Activated CD4-positive, alpha-beta T cell treated with anti-CD3 and anti-CD28 coated beads, Interleukin-2, amount 10 ng/mL, durations not matched to agents 7 days and 5 days (primary cell): ENCODE data around the gene SEMA3G. TPM values are rescaled to one million over a fixed set of nuclear protein-coding genes. Genes with fewer than 3 reads are reported as not detected.
A peak's percentile ranks its signal among the peaks of the same experiment; 100 is the strongest.

Experiments
- CTCF ChIA-PET: fragments of 350-600 bp; sonication (Branson Sonifier 250); formaldehyde crosslinking; loops from one replicate; lab custom pipeline; 2021; ENCODE audit warnings: antibody characterized with exemption; lab: Charles Lee
- POLR2A ChIA-PET: fragments of 350-600 bp; sonication (Branson Sonifier 250); formaldehyde crosslinking; loops from one replicate; lab custom pipeline; 2021; ENCODE audit warnings: antibody characterized with exemption; lab: Charles Lee
- DNase-seq: peaks from one replicate; pipeline ENCODE4 v3.0.0-alpha.2; 2020
- H3K27ac Mint-ChIP-seq: one replicate; pipeline ENCODE4 v1.8.0; 2021; ENCODE audit warnings: mild to moderate bottlenecking, moderate library complexity, mixed read lengths
- H3K27me3 Mint-ChIP-seq: one replicate; pipeline ENCODE4 v1.8.0; 2021; ENCODE audit warnings: mixed read lengths
- H3K36me3 Mint-ChIP-seq: one replicate; pipeline ENCODE4 v1.8.0; 2021; ENCODE audit warnings: low read depth, mixed read lengths
- H3K4me1 Mint-ChIP-seq: one replicate; pipeline ENCODE4 v1.8.0; 2021; ENCODE audit warnings: mixed read lengths
- H3K4me3 Mint-ChIP-seq: one replicate; pipeline ENCODE4 v1.8.0; 2021; ENCODE audit warnings: mild to moderate bottlenecking, moderate library complexity, mixed read lengths
- H3K9me3 Mint-ChIP-seq: one replicate; pipeline ENCODE4 v1.8.0; 2021; ENCODE audit warnings: mixed read lengths
- total RNA-seq, 2 experiments: library from RNA; stranded (reverse); gene quantifications; one replicate each; pipeline ENCODE4 v1.2.3, GENCODE V29; 2021

Gene SEMA3G
- total RNA-seq, 2 experiments from 2014 or later: 0.15 TPM; not detected in 1

GRCh38 chr3:52446631-52447511 is 2.0 kb upstream of the SEMA3G start:
- POLR2A ChIA-PET: no interaction called here
- no peak overlapping the region for H3K27ac Mint-ChIP-seq
- H3K9me3 Mint-ChIP-seq: no peaks in the 10 kb centered on the region
- peaks cover 11% of the 10 kb centered on the region for H3K4me1 Mint-ChIP-seq
- peak; percentile 79 for DNase-seq
- no peaks in the 10 kb centered on the region for H3K36me3 Mint-ChIP-seq
- no peaks in the 10 kb centered on the region for H3K27me3 Mint-ChIP-seq
- CTCF ChIA-PET: interaction anchor here (0.6 to 2.5 kb wide), 25 partner anchors 9 to 462 kb away, joined by 3 to 13 read pairs (median 3); no protein-coding TSS in a partner anchor
- H3K4me3 Mint-ChIP-seq: no peak overlapping the region

- Mint-ChIP-seq H3K27ac (no peak overlapping the region), H3K27me3 (no peaks in the 10 kb centered on the region), H3K9me3 (no peaks in the 10 kb centered on the region), H3K36me3 (no peaks in the 10 kb centered on the region), H3K4me3 (no peak overlapping the region), H3K4me1 (peaks cover 11% of the 10 kb centered on the region)
- DNase-seq: no peak
- ChIA-PET POLR2A (no interaction called here), CTCF (interaction anchor here (0.6 to 2.5 kb wide), 18 partner anchors 8 to 353 kb away, joined by 3 to 13 read pairs (median 4); partner anchors contain the start of gene TNNC1)
Observed at GRCh38 chr3:52446042-52446441, 1.1 kb upstream of the SEMA3G start.

- CTCF ChIA-PET: interaction anchor here (0.6 to 1.8 kb wide), 5 partner anchors 11 to 181 kb away, joined by 3 to 6 read pairs (median 4); no protein-coding TSS in a partner anchor
- Mint-ChIP-seq H3K9me3 (no peaks in the 10 kb centered on the region), H3K4me3 (no peak overlapping the region), H3K36me3 (no peaks in the 10 kb centered on the region), H3K27ac (no peak overlapping the region), H3K4me1 (peaks cover 11% of the 10 kb centered on the region), H3K27me3 (no peaks in the 10 kb centered on the region)
- DNase-seq: no peak
- POLR2A ChIA-PET: no interaction called here
Observed at GRCh38 chr3:52443791-52444687, 864 bp downstream of the SEMA3G start.

- CTCF ChIA-PET: interaction anchor here (0.5 to 1.8 kb wide), 6 partner anchors 14 to 182 kb away, joined by 3 to 6 read pairs (median 3); no protein-coding TSS in a partner anchor
- POLR2A ChIA-PET: no interaction called here
Observed at GRCh38 chr3:52443268-52443610, 1.7 kb downstream of the SEMA3G start.

GRCh38 chr3:52442409-52443267 is 2.3 kb downstream of the SEMA3G start:
- ChIA-PET CTCF (interaction anchor here (0.5 to 1.8 kb wide), 4 partner anchors 14 to 103 kb away, joined by 3 to 6 read pairs (median 4); no protein-coding TSS in a partner anchor), POLR2A (no interaction called here)
- H3K27ac Mint-ChIP-seq: no peak overlapping the region
- H3K36me3 Mint-ChIP-seq: no peaks in the 10 kb centered on the region
- H3K27me3 Mint-ChIP-seq: no peaks in the 10 kb centered on the region
- no peaks in the 10 kb centered on the region for H3K9me3 Mint-ChIP-seq
- DNase-seq: no peak
- peaks cover 11% of the 10 kb centered on the region for H3K4me1 Mint-ChIP-seq
- no peak overlapping the region for H3K4me3 Mint-ChIP-seq

More at GRCh38 chr3:52443268-52443610, 1.7 kb downstream of the SEMA3G start:
- Mint-ChIP-seq H3K27ac (peak overlapping the region; percentile 41), H3K9me3 (no peaks in the 10 kb centered on the region), H3K36me3 (no peaks in the 10 kb centered on the region), H3K27me3 (no peaks in the 10 kb centered on the region), H3K4me3 (no peak overlapping the region), H3K4me1 (peaks cover 11% of the 10 kb centered on the region)
- DNase-seq: no peak

- DNase-seq: no peak
- Mint-ChIP-seq H3K9me3 (no peaks in the 10 kb centered on the region), H3K4me1 (peaks cover 7% of the 10 kb centered on the region), H3K27me3 (no peaks in the 10 kb centered on the region), H3K4me3 (no peak overlapping the region), H3K27ac (no peak overlapping the region), H3K36me3 (no peaks in the 10 kb centered on the region)
- ChIA-PET CTCF (interaction anchor here (1.3 kb wide), 1 partner anchor 29 kb away, joined by 3 read pairs; no protein-coding TSS in a partner anchor), POLR2A (no interaction called here)
Observed at GRCh38 chr3:52441772-52442332, 3.1 kb downstream of the SEMA3G start.

- peaks cover 6% of the 10 kb centered on the region for H3K4me1 Mint-ChIP-seq
- ChIA-PET POLR2A (no interaction called here), CTCF (interaction anchor here (0.6 to 1.3 kb wide), 2 partner anchors 29 to 788 kb away, joined by 3 read pairs; no protein-coding TSS in a partner anchor)
- H3K27me3 Mint-ChIP-seq: no peaks in the 10 kb centered on the region
- H3K4me3 Mint-ChIP-seq: no peak overlapping the region
- no peaks in the 10 kb centered on the region for H3K9me3 Mint-ChIP-seq
- H3K36me3 Mint-ChIP-seq: no peaks in the 10 kb centered on the region
- no peak overlapping the region for H3K27ac Mint-ChIP-seq
- no peak for DNase-seq
Observed at GRCh38 chr3:52441091-52441771, 3.7 kb downstream of the SEMA3G start.

GRCh38 chr3:52440671-52441070 is 4.2 kb downstream of the SEMA3G start:
- Mint-ChIP-seq H3K36me3 (no peaks in the 10 kb centered on the region), H3K27me3 (no peaks in the 10 kb centered on the region), H3K27ac (no peak overlapping the region), H3K4me3 (no peak overlapping the region), H3K4me1 (peaks cover 6% of the 10 kb centered on the region), H3K9me3 (no peaks in the 10 kb centered on the region)
- ChIA-PET POLR2A (no interaction called here), CTCF (interaction anchor here (1.3 kb wide), 1 partner anchor 28 kb away, joined by 3 read pairs; no protein-coding TSS in a partner anchor)
- no peak for DNase-seq

- Mint-ChIP-seq H3K4me3 (no peak overlapping the region), H3K27ac (no peak overlapping the region), H3K4me1 (peaks cover 6% of the 10 kb centered on the region), H3K27me3 (no peaks in the 10 kb centered on the region), H3K9me3 (no peaks in the 10 kb centered on the region), H3K36me3 (no peaks in the 10 kb centered on the region)
- ChIA-PET CTCF (no interaction called here), POLR2A (no interaction called here)
- no peak for DNase-seq
Observed at GRCh38 chr3:52440249-52440551, 4.7 kb downstream of the SEMA3G start.

GRCh38 chr3:52439426-52440248 is 5.3 kb downstream of the SEMA3G start:
- CTCF ChIA-PET: interaction anchor here (0.7 to 1.5 kb wide), 5 partner anchors 9 to 221 kb away, joined by 3 to 5 read pairs (median 4); partner anchors contain the start of gene TNNC1
- DNase-seq: no peak
- POLR2A ChIA-PET: no interaction called here
- H3K4me1 Mint-ChIP-seq: peaks cover 4% of the 10 kb centered on the region
- no peak overlapping the region for H3K4me3 Mint-ChIP-seq
- H3K27me3 Mint-ChIP-seq: no peaks in the 10 kb centered on the region
- H3K36me3 Mint-ChIP-seq: no peaks in the 10 kb centered on the region
- H3K27ac Mint-ChIP-seq: no peak overlapping the region
- no peaks in the 10 kb centered on the region for H3K9me3 Mint-ChIP-seq
